ENCODE data around the gene ABCF3.

ABCF3 gene

DNA sequence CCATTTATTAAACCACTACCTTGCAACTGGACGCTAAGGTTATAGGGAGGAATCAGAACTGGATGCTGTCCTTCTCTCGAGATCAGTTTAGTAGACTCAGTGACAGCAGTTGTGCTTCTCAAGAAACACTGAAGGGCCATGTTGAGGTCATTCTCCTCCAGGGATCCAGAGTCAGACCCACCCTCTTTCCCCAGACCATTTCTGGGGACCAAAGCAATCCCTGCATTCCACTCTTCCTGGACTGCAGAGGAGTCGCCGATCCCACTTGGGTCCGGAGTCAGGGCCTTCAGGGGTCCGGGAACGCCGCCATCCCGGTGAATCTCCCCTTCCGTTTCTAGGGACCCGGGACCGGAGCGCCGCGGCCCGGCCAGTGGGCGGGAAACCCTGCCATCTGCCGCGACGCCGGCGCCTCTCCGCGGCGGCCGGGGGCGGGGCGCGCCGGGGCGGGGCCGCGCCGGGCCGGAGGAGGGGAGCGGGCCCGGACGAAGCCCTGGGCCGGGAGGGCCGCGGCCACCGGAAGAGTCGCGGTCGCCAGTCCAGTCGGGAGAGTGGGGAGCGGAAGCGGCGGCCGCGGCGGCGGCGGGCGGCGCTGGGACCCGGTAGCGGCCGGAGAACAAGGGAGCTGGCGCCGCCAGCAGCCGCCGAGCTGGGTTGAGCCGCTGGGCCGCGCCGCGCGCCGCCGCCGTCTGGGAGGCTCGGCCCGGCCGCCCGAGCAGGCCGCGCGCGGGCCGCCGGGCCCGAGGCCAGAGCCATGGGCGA, 30.9 kb upstream of the ABCF3 start, which contains the start of gene DVL3 (continued):
- TF ChIP-seq ZNF354C (tag by site-specific recombination; IDR thresholded peaks at IDR 0.05; ENCODE audit: borderline replicate concordance, low read depth) = no peak
- no peak for TF ChIP-seq ZNF223 (tag by site-specific recombination; IDR thresholded peaks at IDR 0.05)
- TF ChIP-seq ZNF311 (tag by site-specific recombination; IDR thresholded peaks at IDR 0.05; ENCODE audit: borderline replicate concordance) = no peak
- TF ChIP-seq ZFP37 (tag by site-specific recombination; IDR thresholded peaks at IDR 0.05) = 0 out of 2 replicates have a peak, but pooled peaks have one; percentile 40
- no peak for TF ChIP-seq ZNF350 (tag by site-specific recombination; IDR thresholded peaks at IDR 0.05)
- no peak for TF ChIP-seq ZNF10 (tag by site-specific recombination; IDR thresholded peaks at IDR 0.05)
- no peak for TF ChIP-seq PATZ1 (tag by site-specific recombination; IDR thresholded peaks at IDR 0.05)
- TF ChIP-seq ZBTB44 (tag by site-specific recombination; IDR thresholded peaks at IDR 0.05) = no peak
- TF ChIP-seq ZSCAN16 (tag by site-specific recombination; IDR thresholded peaks at IDR 0.05) = no peak
- TF ChIP-seq ZNF416 (tag by site-specific recombination; IDR thresholded peaks at IDR 0.05) = no peak
- no peak for TF ChIP-seq ZNF580 (tag by site-specific recombination; IDR thresholded peaks at IDR 0.05)
- TF ChIP-seq ZNF558 (tag by site-specific recombination; IDR thresholded peaks at IDR 0.05) = no peak
- no peak for TF ChIP-seq ZNF843 (tag by site-specific recombination; IDR thresholded peaks at IDR 0.05)
- TF ChIP-seq ZBTB7A (tag by site-specific recombination; IDR thresholded peaks at IDR 0.05; ENCODE audit: low read depth) = no peak
- TF ChIP-seq GLI4 (tag by site-specific recombination; IDR thresholded peaks at IDR 0.05) = no peak
- TF ChIP-seq ZNF19 (tag by site-specific recombination; IDR thresholded peaks at IDR 0.05; ENCODE audit: low read depth) = no peak
- no peak for TF ChIP-seq ZNF792 (tag by site-specific recombination; IDR thresholded peaks at IDR 0.05)
- no peak for TF ChIP-seq ZNF423 (tag by site-specific recombination; IDR thresholded peaks at IDR 0.05)
- no peak for TF ChIP-seq ZNF837 (tag by site-specific recombination; IDR thresholded peaks at IDR 0.05)
- TF ChIP-seq ZNF24 (tag by site-specific recombination; IDR thresholded peaks at IDR 0.05) = no peak
- TF ChIP-seq KLF8 (tag by site-specific recombination; IDR thresholded peaks at IDR 0.05) = no peak
- no peak; the same call in 1 of the 2 replicates for TF ChIP-seq ZNF660 (tag by site-specific recombination; IDR thresholded peaks at IDR 0.05)
- no peak for TF ChIP-seq KLF16 (tag by site-specific recombination; IDR thresholded peaks at IDR 0.05)
- TF ChIP-seq ZNF221 (tag by site-specific recombination; IDR thresholded peaks at IDR 0.05; ENCODE audit: borderline replicate concordance) = no peak
- TF ChIP-seq WT1 (tag by site-specific recombination; IDR thresholded peaks at IDR 0.05) = no peak
- TF ChIP-seq YY2 (tag by site-specific recombination; IDR thresholded peaks at IDR 0.05) = no peak
- peak; percentile 22 for TF ChIP-seq ZBTB26 (tag by site-specific recombination; optimal IDR thresholded peaks at IDR 0.05)
- TF ChIP-seq PRDM1 (tag by site-specific recombination; IDR thresholded peaks at IDR 0.05) = no peak
- TF ChIP-seq CTCF (tag by site-specific recombination; IDR thresholded peaks at IDR 0.05) = no peak
- TF ChIP-seq HOXC10 (CRISPR knock-in tag; IDR thresholded peaks at IDR 0.05) = no peak
- no peak for TF ChIP-seq ZNF670 (tag by site-specific recombination; IDR thresholded peaks at IDR 0.05; ENCODE audit: low read depth)
- no peak for TF ChIP-seq ZNF473 (tag by site-specific recombination; IDR thresholded peaks at IDR 0.05)
- no peak for TF ChIP-seq GLI2 (tag by site-specific recombination; IDR thresholded peaks at IDR 0.05; ENCODE audit: borderline replicate concordance, low read depth)
